ENCODE measurements around the gene GH2.
"Not testable (repeated sequence)": the region's sequence is repeated elsewhere in the genome, so short reads cannot be mapped to it uniquely, and the experiment has no call there.

The GH2 gene

GRCh38 chr17:63871646-63872365 is 9.9 kb downstream of the GH2 start:
- not testable (repeated sequence) for DNase-seq

- not testable (repeated sequence) for DNase-seq
Observed at GRCh38 chr17:63870292-63870665, 11.5 kb downstream of the GH2 start.

- DNase-seq = not testable (repeated sequence)
Observed at GRCh38 chr17:63869491-63870291, 12.1 kb downstream of the GH2 start.

GRCh38 chr17:63866625-63867024 is 15.1 kb downstream of the GH2 start:
- DNase-seq = not testable (repeated sequence)

- no peak for DNase-seq
Observed at GRCh38 chr17:63859257-63859656, 22.5 kb downstream of the GH2 start.

- not testable (repeated sequence) for DNase-seq
Observed at GRCh38 chr17:63856425-63856824, 25.3 kb downstream of the GH2 start.

GRCh38 chr17:63855185-63855584 is 26.6 kb downstream of the GH2 start:
- DNase-seq = no peak

GRCh38 chr17:63854709-63855108 is 27.0 kb downstream of the GH2 start:
- no peak for DNase-seq

GRCh38 chr17:63853260-63853659 is 28.5 kb downstream of the GH2 start:
- DNase-seq = no peak

GRCh38 chr17:63850401-63850800 is 31.3 kb downstream of the GH2 start:
- DNase-seq = no peak

GRCh38 chr17:63848834-63849689 is 32.7 kb downstream of the GH2 start:
- peak; percentile 89 for DNase-seq

GRCh38 chr17:63847525-63848249 is 34.1 kb downstream of the GH2 start:
- DNase-seq = no peak

GRCh38 chr17:63845509-63845908 is 36.2 kb downstream of the GH2 start:
- no peak for DNase-seq

GRCh38 chr17:63843910-63844677 is 37.6 kb downstream of the GH2 start:
- no peak for DNase-seq

- DNase-seq = peak; percentile 16
Observed at GRCh38 chr17:63843387-63843888, 38.3 kb downstream of the GH2 start.

- peak; percentile 97 for DNase-seq
Observed at GRCh38 chr17:63842540-63843386, 39.0 kb downstream of the GH2 start, which contains the start of gene SMARCD2. TSS of gene SMARCD2 (minus strand) at chr17:63842685. CDS start at chr17:63842674, 11 bp downstream.

- peak; percentile 20 for DNase-seq
Observed at GRCh38 chr17:63842173-63842539, 39.6 kb downstream of the GH2 start.

- no peak for DNase-seq
Observed at GRCh38 chr17:63841350-63842172, 40.2 kb downstream of the GH2 start.

GRCh38 chr17:63840591-63841349 is 41.0 kb downstream of the GH2 start:
- DNase-seq = no peak

Data from effector CD8-positive, alpha-beta T cell (primary cell).